GM11168 (cell line): Measurements from ENCODE around the gene TPD52L3.

Experiments
- in situ Hi-C: fragments of 300-500 bp; cut with MboI; formaldehyde crosslinking; loops from one replicate; pipeline ENCODE4 v1.12.0; 2022; ENCODE audit warnings: low sequenced_read_pairs; ENCODE audit not compliant: unreplicated experiment

The TPD52L3 gene

GRCh38 chr9:6328103-6328502 lies at the start of gene TPD52L3:
TSS of gene TPD52L3 (plus strand) at chr9:6328375. CDS start at chr9:6328596, 221 bp downstream.
- in situ Hi-C loops: loop anchor here (10.0 kb wide), 1 partner anchor 443 kb away; no protein-coding TSS in a partner anchor

- in situ Hi-C loops: no loop called here
Measured at GRCh38 chr9:6301858-6302257, 26.3 kb upstream of the TPD52L3 start.

GRCh38 chr9:6302417-6302816 lies 25.8 kb upstream of the TPD52L3 start:
- in situ Hi-C loops: no loop called here

GRCh38 chr9:6304232-6304631 lies 23.9 kb upstream of the TPD52L3 start:
- in situ Hi-C loops: no loop called here

GRCh38 chr9:6305954-6306563 lies 22.1 kb upstream of the TPD52L3 start:
- in situ Hi-C loops: loop anchor here (5.0 kb wide), 1 partner anchor 254 kb away; no protein-coding TSS in a partner anchor

GRCh38 chr9:6307551-6308096 lies 20.6 kb upstream of the TPD52L3 start:
- in situ Hi-C loops: loop anchor here (5.0 kb wide), 1 partner anchor 255 kb away; no protein-coding TSS in a partner anchor

- in situ Hi-C loops: no loop called here
Measured at GRCh38 chr9:6330958-6331634, 2.9 kb downstream of the TPD52L3 start.

GRCh38 chr9:6334305-6334704 lies 6.1 kb downstream of the TPD52L3 start:
- in situ Hi-C loops: no loop called here

GRCh38 chr9:6348766-6349165 lies 20.6 kb downstream of the TPD52L3 start:
- in situ Hi-C loops: no loop called here

GRCh38 chr9:6351737-6352136 lies 23.6 kb downstream of the TPD52L3 start:
- in situ Hi-C loops: loop anchor here (25.0 kb wide), 1 partner anchor 136 kb away; no protein-coding TSS in a partner anchor

GRCh38 chr9:6354072-6354686 lies 26.0 kb downstream of the TPD52L3 start:
- in situ Hi-C loops: loop anchor here (25.0 kb wide), 1 partner anchor 133 kb away; no protein-coding TSS in a partner anchor

- in situ Hi-C loops: loop anchor here (25.0 kb wide), 1 partner anchor 132 kb away; no protein-coding TSS in a partner anchor
Measured at GRCh38 chr9:6355728-6356127, 27.6 kb downstream of the TPD52L3 start.

GRCh38 chr9:6356441-6356840 lies 28.3 kb downstream of the TPD52L3 start:
- in situ Hi-C loops: loop anchor here (25.0 kb wide), 1 partner anchor 131 kb away; no protein-coding TSS in a partner anchor

GRCh38 chr9:6356904-6357303 lies 28.7 kb downstream of the TPD52L3 start:
- in situ Hi-C loops: loop anchor here (25.0 kb wide), 1 partner anchor 130 kb away; no protein-coding TSS in a partner anchor

GRCh38 chr9:6367128-6367890 lies 39.1 kb downstream of the TPD52L3 start:
- in situ Hi-C loops: loop anchor here (10.0 to 25.0 kb wide), 2 partner anchors 120 to 197 kb away; no protein-coding TSS in a partner anchor

- in situ Hi-C loops: loop anchor here (10.0 to 25.0 kb wide), 2 partner anchors 118 to 196 kb away; no protein-coding TSS in a partner anchor
Measured at GRCh38 chr9:6368831-6369230, 40.7 kb downstream of the TPD52L3 start.
